Tibial nerve (tissue), 4 donors: ENCODE data around the gene RAB6D. TPM values are rescaled to one million over a fixed set of nuclear protein-coding genes. Genes with fewer than 3 reads are reported as not detected.
"Not testable (repeated sequence)": the region's sequence is repeated elsewhere in the genome, so short reads cannot be mapped to it uniquely, and the experiment has no call there.

Experiments
- DNase-seq, 2 donors: peaks; one replicate each; pipeline ENCODE4 v3.0.0-alpha.2; 2019; ENCODE audit warnings: low spot score in 2 of 2
- H3K27ac ChIP-seq, 4 donors: fragments of 200-600 bp; sonication (generic) in 3 of 4; one replicate each; pipeline ENCODE4 v1.5.1; 2017 to 2019; ENCODE audit warnings: mild to moderate bottlenecking in 1 of 4
- H3K27me3 ChIP-seq, 2 donors: fragments of 200-600 bp; sonication (generic) in 1 of 2; one replicate each; pipeline versions ENCODE4 v1.5.1 to v1.6.0; 2017 to 2019
- H3K36me3 ChIP-seq, 3 donors: fragments of 200-600 bp; sonication (generic); one replicate each; pipeline ENCODE4 v1.5.1; 2018 to 2019
- H3K4me1 ChIP-seq, 4 donors: fragments of 200-600 bp; sonication (generic) in 3 of 4; one replicate each; pipeline ENCODE4 v1.5.1; 2017 to 2019
- H3K4me3 ChIP-seq, 4 donors: fragments of 200-600 bp; sonication (generic) in 3 of 4; one replicate each; pipeline ENCODE4 v1.5.1; 2017 to 2019; ENCODE audit warnings: mild to moderate bottlenecking in 1 of 4, moderate library complexity in 1 of 4
- H3K9me3 ChIP-seq, 4 donors: fragments of 200-600 bp; sonication (generic) in 3 of 4; one replicate each; pipeline ENCODE4 v1.5.1; 2017 to 2019
- CTCF ChIP-seq, 5 experiments: fragments of 200-600 bp in 3 of 5; fragments of 450-650 bp in 2 of 5; sonication (generic) in 3 of 5; IDR thresholded peaks; one replicate each; pipeline ENCODE4 v1.5.1; 2016 to 2019; ENCODE audit warnings: antibody characterized with exemption in 5 of 5, mild to moderate bottlenecking in 3 of 5, moderate library complexity in 2 of 5
- EP300 ChIP-seq, 2 donors: sonication (generic); formaldehyde crosslinking; IDR thresholded peaks; one replicate each; pipeline ENCODE4 v1.6.1; 2017; ENCODE audit warnings: antibody characterized with exemption in 2 of 2, mild to moderate bottlenecking in 1 of 2
- POLR2A ChIP-seq, 2 donors: fragments of 450-650 bp; IDR thresholded peaks; one replicate each; pipeline ENCODE4 v1.6.1; 2017; ENCODE audit warnings: antibody characterized with exemption in 2 of 2, mild to moderate bottlenecking in 2 of 2, moderate library complexity in 2 of 2
- WGBS, 2 donors: methylation state at CpG; one replicate each; pipeline ENCODE4 v1.1.5; 2018; 5-methylcytosine and 5-hydroxymethylcytosine counted together
- total RNA-seq, 4 donors: library from RNA; depleted of rRNA; stranded (reverse); fragments of >200 nt; gene quantifications; one replicate each; pipeline ENCODE4 v1.1.0, GENCODE V29; 2016

Gene RAB6D
- total RNA-seq, 4 donors from 2014 or later: not detected

GRCh38 chr2:131402320-131403039, 38.5 kb upstream of the RAB6D start:
- TF ChIP-seq EP300 (IDR thresholded peaks at IDR 0.05) (no peak), CTCF (IDR thresholded peaks at IDR 0.05) (no peak), POLR2A (IDR thresholded peaks at IDR 0.05) (no peak)
- H3K9me3 ChIP-seq: no peaks in the 10 kb centered on the region
- 77 to 79% methylated on average over 6 of the region's 6 CpGs for WGBS, 2 donors
- H3K27ac ChIP-seq: no peak overlapping the region
- no peaks in the 10 kb centered on the region for H3K36me3 ChIP-seq
- H3K27me3 ChIP-seq: peaks cover 0 to 13% of the 10 kb centered on the region in 2 donors
- no peak overlapping the region for H3K4me3 ChIP-seq
- DNase-seq: no peak
- H3K4me1 ChIP-seq: no peaks in the 10 kb centered on the region

- H3K4me3 ChIP-seq: no peak overlapping the region
- no peaks in the 10 kb centered on the region for H3K9me3 ChIP-seq
- H3K27ac ChIP-seq: no peak overlapping the region
- H3K27me3 ChIP-seq: peaks cover 0 to 10% of the 10 kb centered on the region in 2 donors
- TF ChIP-seq POLR2A (IDR thresholded peaks at IDR 0.05) (no peak), CTCF (IDR thresholded peaks at IDR 0.05) (no peak), EP300 (IDR thresholded peaks at IDR 0.05) (no peak)
- no peaks in the 10 kb centered on the region for H3K36me3 ChIP-seq
- DNase-seq: no peak
- WGBS, 2 donors: 64% methylated on average over 4 of the region's 4 CpGs
- H3K4me1 ChIP-seq: no peaks in the 10 kb centered on the region
Observed at GRCh38 chr2:131400849-131401248, 36.9 kb upstream of the RAB6D start.

GRCh38 chr2:131400441-131400840, 36.5 kb upstream of the RAB6D start:
- H3K27ac ChIP-seq, H3K36me3 ChIP-seq, H3K27me3 ChIP-seq, H3K4me3 ChIP-seq, DNase-seq, H3K9me3 ChIP-seq, H3K4me1 ChIP-seq: not testable (repeated sequence)
- WGBS, 2 donors: 65 to 73% methylated on average over 4 of the region's 4 CpGs

GRCh38 chr2:131396209-131396608, 32.2 kb upstream of the RAB6D start:
- H3K4me3 ChIP-seq, H3K27ac ChIP-seq, H3K36me3 ChIP-seq, DNase-seq, H3K27me3 ChIP-seq, H3K9me3 ChIP-seq: not testable (repeated sequence)
- 94 to 96% methylated on average over 1 of the region's 1 CpG for WGBS, 2 donors
- H3K4me1 ChIP-seq: peaks cover 0 to 11% (median 0%) of the 10 kb centered on the region in 4 donors

- H3K9me3 ChIP-seq, DNase-seq, H3K27ac ChIP-seq, H3K36me3 ChIP-seq, H3K27me3 ChIP-seq: not testable (repeated sequence)
- Histone ChIP-seq H3K4me3 (peak overlapping the region in 1 of 4 donors; percentile 31), H3K4me1 (peaks cover 0 to 11% (median 0%) of the 10 kb centered on the region in 4 donors)
- WGBS, 2 donors: 38 to 45% methylated on average over 24 to 29 of the region's 29 CpGs
Observed at GRCh38 chr2:131395024-131395645, 31.2 kb upstream of the RAB6D start.

- no peak overlapping the region for H3K27ac ChIP-seq
- 24 to 53% methylated on average over 24 to 38 of the region's 45 CpGs for WGBS, 2 donors
- H3K36me3 ChIP-seq: no peaks in the 10 kb centered on the region
- peak overlapping the region in 1 of 4 donors; percentile 31 for H3K4me3 ChIP-seq
- TF ChIP-seq CTCF (IDR thresholded peaks at IDR 0.05) (no peak), EP300 (IDR thresholded peaks at IDR 0.05) (no peak)
- peaks cover 0 to 11% (median 0%) of the 10 kb centered on the region in 4 donors for H3K4me1 ChIP-seq
- peaks cover 0 to 5% of the 10 kb centered on the region in 2 donors for H3K27me3 ChIP-seq
- no peaks in the 10 kb centered on the region for H3K9me3 ChIP-seq
- DNase-seq: no peak
Observed at GRCh38 chr2:131394147-131394931, 30.4 kb upstream of the RAB6D start.

GRCh38 chr2:131391953-131392352, 28.0 kb upstream of the RAB6D start:
- not testable (repeated sequence) for H3K27me3 ChIP-seq, DNase-seq

GRCh38 chr2:131391471-131391870, 27.5 kb upstream of the RAB6D start:
- H3K27me3 ChIP-seq, H3K36me3 ChIP-seq, H3K27ac ChIP-seq, H3K9me3 ChIP-seq, H3K4me3 ChIP-seq, DNase-seq: not testable (repeated sequence)
- H3K4me1 ChIP-seq: peaks cover 0 to 11% (median 0%) of the 10 kb centered on the region in 4 donors
- WGBS, 2 donors: 95 to 96% methylated on average over 8 to 11 of the region's 11 CpGs

More at GRCh38 chr2:131391953-131392352, 28.0 kb upstream of the RAB6D start:
- H3K27ac ChIP-seq, H3K9me3 ChIP-seq, H3K4me3 ChIP-seq, H3K36me3 ChIP-seq: not testable (repeated sequence)
- peaks cover 0 to 11% (median 0%) of the 10 kb centered on the region in 4 donors for H3K4me1 ChIP-seq
- WGBS, 2 donors: 60 to 73% methylated on average over 9 of the region's 9 CpGs

- not testable (repeated sequence) for H3K9me3 ChIP-seq, DNase-seq, H3K36me3 ChIP-seq, H3K27ac ChIP-seq, H3K27me3 ChIP-seq, H3K4me3 ChIP-seq
- 75 to 77% methylated on average over 7 to 9 of the region's 9 CpGs for WGBS, 2 donors
- peaks cover 0 to 11% (median 0%) of the 10 kb centered on the region in 4 donors for H3K4me1 ChIP-seq
Observed at GRCh38 chr2:131390495-131391130, 26.6 kb upstream of the RAB6D start.
